GM12878 (cell line): Measurements from ENCODE around the gene HS3ST1. TPM values are rescaled to one million over a fixed set of nuclear protein-coding genes. Genes with fewer than 3 reads are reported as not detected.

Source experiments
- ATAC-seq: fragments of 200-7000 bp; cut with Tn5 transposase; 3 replicates; pipeline ENCODE4 v1.9.1; 2020; ENCODE audit warnings: mild to moderate bottlenecking, moderate library complexity
- BruUV-seq: library from RNA; stranded (reverse); fragments of 400-500 nt; replicated peaks from 2 replicates; lab custom pipeline; 2021; lab: Mats Ljungman, UMichigan
- CTCF ChIA-PET: fragments of 300-600 bp; sonication (Branson Sonifier 250); formaldehyde crosslinking; extraction: SDS; loops from one replicate; lab custom pipeline; 2021; ENCODE audit warnings: inconsistent platforms; lab: Yijun Ruan, JAX
- POLR2A ChIA-PET: fragments of 350-600 bp; formaldehyde crosslinking; extraction: SDS; loops from one replicate; lab custom pipeline; 2021; ENCODE audit warnings: inconsistent platforms; lab: Charles Lee
- RAD21 ChIA-PET: fragments of 300-600 bp; sonication (Branson Sonifier 250); formaldehyde crosslinking; loops from one replicate; lab custom pipeline; 2023; ENCODE audit warnings: antibody characterized with exemption; ENCODE audit not compliant: unreplicated experiment; lab: Charles Lee
- SMC1A ChIA-PET: fragments of 300-600 bp; sonication (Branson Sonifier 250); formaldehyde crosslinking; loops from one replicate; lab custom pipeline; 2023; ENCODE audit not compliant: unreplicated experiment, uncharacterized antibody; lab: Charles Lee
- DNase-seq: peaks from one replicate; pipeline ENCODE4 v3.0.0-alpha.2; 2011; ENCODE audit warnings: low read depth, low spot score
- FAIRE-seq: peaks from 3 replicates; lab custom pipeline; 2011; peaks lifted over from hg19 to GRCh38; lab: Jason Lieb, UNC
- H2AFZ ChIP-seq: 2 replicates; pipeline ENCODE4 v1.6.0; 2011; ENCODE audit warnings: low read depth, low read length, control low read depth; ENCODE audit not compliant: control insufficient read depth
- H3K27ac ChIP-seq: 2 replicates; pipeline ENCODE4 v1.5.1; 2011; ENCODE audit warnings: control low read depth; ENCODE audit not compliant: control insufficient read depth, insufficient read depth
- H3K27me3 ChIP-seq, 2 experiments: replicated peaks in 1 of 2; 2 replicates each; pipeline versions ENCODE4 v1.6.0 to v1.6.1; 2011; ENCODE audit warnings: low read length in 1 of 2; ENCODE audit not compliant: control insufficient read depth in 2 of 2, insufficient read depth in 2 of 2
- H3K36me3 ChIP-seq, 2 experiments: 2 replicates each; pipeline ENCODE4 v1.5.1; 2011; ENCODE audit warnings: low read length in 1 of 2; ENCODE audit not compliant: control insufficient read depth in 2 of 2, insufficient read depth in 2 of 2
- H3K4me1 ChIP-seq: 2 replicates; pipeline ENCODE4 v1.6.1; 2011; ENCODE audit warnings: mild to moderate bottlenecking, low read length, moderate library complexity, mixed read lengths; ENCODE audit not compliant: control insufficient read depth, insufficient read depth
- H3K4me2 ChIP-seq: 2 replicates; pipeline ENCODE4 v1.6.0; 2011; ENCODE audit warnings: control low read depth; ENCODE audit not compliant: control insufficient read depth, insufficient read depth
- H3K4me3 ChIP-seq: fragments of 200-600 bp; sonication (generic); 2 replicates; pipeline ENCODE4 v1.5.1; 2016
- H3K79me2 ChIP-seq: 2 replicates; pipeline ENCODE4 v1.6.0; 2011; ENCODE audit warnings: low read length; ENCODE audit not compliant: control insufficient read depth, insufficient read depth
- H3K9ac ChIP-seq: 2 replicates; pipeline ENCODE4 v1.8.0; 2011; ENCODE audit warnings: low read length, control low read depth, mixed read lengths; ENCODE audit not compliant: control insufficient read depth, insufficient read depth
- H3K9me3 ChIP-seq: replicated peaks from 3 replicates; pipeline ENCODE4 v1.5.1; 2011; ENCODE audit warnings: mild to moderate bottlenecking, low read length; ENCODE audit not compliant: control insufficient read depth, insufficient read depth
- H4K20me1 ChIP-seq: 2 replicates; pipeline ENCODE4 v1.6.0; 2011; ENCODE audit not compliant: control insufficient read depth, insufficient read depth
- BACH1 ChIP-seq: fragments of 450-650 bp; IDR thresholded peaks from 2 replicates; pipeline ENCODE4 v1.6.1; 2017; ENCODE audit warnings: mild to moderate bottlenecking, borderline replicate concordance
- BCL11A ChIP-seq: IDR thresholded peaks from 2 replicates; pipeline ENCODE4 v1.6.1; 2011; ENCODE audit warnings: low read depth, low read length
- BRCA1 ChIP-seq: IDR thresholded peaks from 2 replicates; pipeline ENCODE4 v1.6.1; 2011; ENCODE audit warnings: low read depth, low read length, improper control_type of control experiment
- CBX3 ChIP-seq: fragments of 200-600 bp; sonication (generic); IDR thresholded peaks from 2 replicates; pipeline ENCODE4 v1.6.1; 2016; ENCODE audit warnings: low read depth, borderline replicate concordance
- MAX ChIP-seq: IDR thresholded peaks from 2 replicates; pipeline ENCODE4 v1.6.1; 2012; ENCODE audit warnings: low read depth, low read length, improper control_type of control experiment
- PAX8 ChIP-seq: fragments of 450-650 bp; IDR thresholded peaks from 2 replicates; pipeline ENCODE4 v1.6.1; 2017; ENCODE audit warnings: mild to moderate bottlenecking, moderate library complexity
- RCOR1 ChIP-seq: conservative IDR thresholded peaks from 2 replicates; pipeline ENCODE4 v1.6.1; 2012; ENCODE audit warnings: low read depth, low read length, improper control_type of control experiment
- SMAD1 ChIP-seq: fragments of 450-650 bp; IDR thresholded peaks from 2 replicates; pipeline ENCODE4 v1.6.1; 2018; ENCODE audit warnings: mild to moderate bottlenecking, low read depth; ENCODE audit not compliant: partially characterized antibody
- ZBED1 ChIP-seq: IDR thresholded peaks from 2 replicates; pipeline ENCODE4 v1.6.1; 2016; ENCODE audit warnings: borderline replicate concordance
- ZNF622 ChIP-seq: fragments of 450-650 bp; IDR thresholded peaks from 2 replicates; pipeline ENCODE4 v1.6.1; 2017; ENCODE audit warnings: mild to moderate bottlenecking, inconsistent platforms
- WGBS: methylation state at CpG from one replicate; pipeline ENCODE4 v1.1.6; 2016; ENCODE audit warnings: low lambda C conversion rate; ENCODE audit not compliant: insufficient replicate concordance, insufficient coverage; ENCODE audit errors: missing lambda C conversion rate; 5-methylcytosine and 5-hydroxymethylcytosine counted together
- in situ Hi-C: fragments of 300-500 bp; cut with MboI; formaldehyde crosslinking; loops from 9 replicates; pipeline ENCODE4 v1.14.3; 2018; ENCODE audit warnings: mixed read lengths
- intact Hi-C: fragments of 100-400 bp; cut with micrococcal nuclease; formaldehyde crosslinking; loops from one replicate; pipeline ENCODE4 v1.14.2; 2022; ENCODE audit not compliant: unreplicated experiment
- polyA plus RNA-seq, 11 experiments: library from polyadenylated mRNA; depleted of rRNA in 4 of 11; unstranded in 6 of 11; stranded (reverse) in 5 of 11; fragments of >200 nt; fragmentation: Nextera tagmentation in 4 of 11; fragmentation: Illumina TruSeq in 1 of 11; extraction: Ambion mirVana in 4 of 11; extraction: Trizol in 1 of 11; gene quantifications; 1 replicate in 1 of 11; 2 replicates in 10 of 11; pipeline versions ENCODE4 v1.2.1 to v1.2.3, GENCODE V29; 2011 to 2016; ENCODE audit warnings: inconsistent platforms in 2 of 11, missing spikeins in 2 of 11, low read depth in 1 of 11
- total RNA-seq, 4 experiments: library from RNA; depleted of rRNA in 3 of 4; stranded (reverse); fragments of >200 nt in 3 of 4; fragmentation: Illumina TruSeq in 1 of 4; extraction: Trizol in 1 of 4; gene quantifications; 2 replicates each; pipeline versions ENCODE4 v1.2.1 to v1.2.3, GENCODE V29; 2013 to 2021
- TF ChIP-seq, protein P1 (sequence below): fragments of 450-650 bp; IDR thresholded peaks from 2 replicates; pipeline ENCODE4 v1.6.1; 2016; ENCODE audit warnings: mild to moderate bottlenecking, moderate library complexity, borderline replicate concordance
- TF ChIP-seq, protein P2 (sequence below): IDR thresholded peaks from 2 replicates; pipeline ENCODE4 v1.6.1; 2012; ENCODE audit warnings: low read depth, low read length, improper control_type of control experiment

The HS3ST1 gene
- total and polyA plus RNA-seq, 10 of the 15 experiments (the other 5 are each of a cell fraction or from before 2014, with no cell fraction given) = 0.03 to 0.65 (median 0.13) TPM

DNA sequence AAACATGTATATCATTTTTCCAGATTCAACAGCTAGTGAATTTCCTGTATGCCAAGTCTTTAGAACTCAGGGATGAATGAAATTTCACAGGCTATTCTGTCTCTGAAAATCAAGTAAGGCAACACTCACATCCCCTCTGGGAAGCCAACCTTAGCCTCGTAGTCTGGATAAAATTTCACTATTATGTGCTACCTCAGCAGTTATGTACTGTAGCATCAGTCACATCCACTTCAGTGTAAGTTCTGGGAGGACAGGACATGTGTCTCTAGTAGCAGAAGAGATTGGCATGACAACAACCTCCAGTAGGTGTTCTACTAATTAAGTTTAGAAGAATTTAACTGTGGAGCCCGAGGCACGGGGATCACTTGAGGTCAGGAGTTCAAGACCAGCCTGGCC, 42.4 kb upstream of the HS3ST1 start:
- H3K27ac ChIP-seq = peak overlapping the region; percentile 72
- peaks cover 31% of the 10 kb centered on the region for H3K4me1 ChIP-seq
- BruUV-seq = no TSS peak
- peak overlapping the region; percentile 28 for H3K4me2 ChIP-seq
- CTCF ChIA-PET = interaction anchor here (0.8 to 1.3 kb wide), 3 partner anchors 10 to 509 kb away, joined by 3 read pairs; no protein-coding TSS in a partner anchor
- no peaks in the 10 kb centered on the region for H4K20me1 ChIP-seq
- H2AFZ ChIP-seq = no peak overlapping the region
- no peak for TF ChIP-seq PAX8
- TF ChIP-seq MAX = no peak
- TF ChIP-seq BACH1 = no peak
- no peak for TF ChIP-seq CBX3
- no peak for TF ChIP-seq BRCA1
- TF ChIP-seq, protein P1, sequence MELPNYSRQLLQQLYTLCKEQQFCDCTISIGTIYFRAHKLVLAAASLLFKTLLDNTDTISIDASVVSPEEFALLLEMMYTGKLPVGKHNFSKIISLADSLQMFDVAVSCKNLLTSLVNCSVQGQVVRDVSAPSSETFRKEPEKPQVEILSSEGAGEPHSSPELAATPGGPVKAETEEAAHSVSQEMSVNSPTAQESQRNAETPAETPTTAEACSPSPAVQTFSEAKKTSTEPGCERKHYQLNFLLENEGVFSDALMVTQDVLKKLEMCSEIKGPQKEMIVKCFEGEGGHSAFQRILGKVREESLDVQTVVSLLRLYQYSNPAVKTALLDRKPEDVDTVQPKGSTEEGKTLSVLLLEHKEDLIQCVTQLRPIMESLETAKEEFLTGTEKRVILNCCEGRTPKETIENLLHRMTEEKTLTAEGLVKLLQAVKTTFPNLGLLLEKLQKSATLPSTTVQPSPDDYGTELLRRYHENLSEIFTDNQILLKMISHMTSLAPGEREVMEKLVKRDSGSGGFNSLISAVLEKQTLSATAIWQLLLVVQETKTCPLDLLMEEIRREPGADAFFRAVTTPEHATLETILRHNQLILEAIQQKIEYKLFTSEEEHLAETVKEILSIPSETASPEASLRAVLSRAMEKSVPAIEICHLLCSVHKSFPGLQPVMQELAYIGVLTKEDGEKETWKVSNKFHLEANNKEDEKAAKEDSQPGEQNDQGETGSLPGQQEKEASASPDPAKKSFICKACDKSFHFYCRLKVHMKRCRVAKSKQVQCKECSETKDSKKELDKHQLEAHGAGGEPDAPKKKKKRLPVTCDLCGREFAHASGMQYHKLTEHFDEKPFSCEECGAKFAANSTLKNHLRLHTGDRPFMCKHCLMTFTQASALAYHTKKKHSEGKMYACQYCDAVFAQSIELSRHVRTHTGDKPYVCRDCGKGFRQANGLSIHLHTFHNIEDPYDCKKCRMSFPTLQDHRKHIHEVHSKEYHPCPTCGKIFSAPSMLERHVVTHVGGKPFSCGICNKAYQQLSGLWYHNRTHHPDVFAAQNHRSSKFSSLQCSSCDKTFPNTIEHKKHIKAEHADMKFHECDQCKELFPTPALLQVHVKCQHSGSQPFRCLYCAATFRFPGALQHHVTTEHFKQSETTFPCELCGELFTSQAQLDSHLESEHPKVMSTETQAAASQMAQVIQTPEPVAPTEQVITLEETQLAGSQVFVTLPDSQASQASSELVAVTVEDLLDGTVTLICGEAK = no peak
- TF ChIP-seq RCOR1 = no peak
- TF ChIP-seq SMAD1 = no peak
- TF ChIP-seq BCL11A = no peak
- TF ChIP-seq ZNF622 = no peak
- TF ChIP-seq, protein P2, sequence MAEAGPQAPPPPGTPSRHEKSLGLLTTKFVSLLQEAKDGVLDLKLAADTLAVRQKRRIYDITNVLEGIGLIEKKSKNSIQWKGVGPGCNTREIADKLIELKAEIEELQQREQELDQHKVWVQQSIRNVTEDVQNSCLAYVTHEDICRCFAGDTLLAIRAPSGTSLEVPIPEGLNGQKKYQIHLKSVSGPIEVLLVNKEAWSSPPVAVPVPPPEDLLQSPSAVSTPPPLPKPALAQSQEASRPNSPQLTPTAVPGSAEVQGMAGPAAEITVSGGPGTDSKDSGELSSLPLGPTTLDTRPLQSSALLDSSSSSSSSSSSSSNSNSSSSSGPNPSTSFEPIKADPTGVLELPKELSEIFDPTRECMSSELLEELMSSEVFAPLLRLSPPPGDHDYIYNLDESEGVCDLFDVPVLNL = no peak
- no peak for TF ChIP-seq ZBED1
- H3K4me3 ChIP-seq = 0 out of 2 replicates have a peak overlapping the region, but pooled peaks have one; percentile 11
- RAD21 ChIA-PET = no interaction called here
- H3K79me2 ChIP-seq = no peaks in the 10 kb centered on the region
- POLR2A ChIA-PET = no interaction called here
- H3K27me3 ChIP-seq = no peaks in the 10 kb centered on the region
- intact Hi-C loops = no loop called here
- ATAC-seq = peak; percentile 9; the same call in 2 of the 3 replicates
- H3K36me3 ChIP-seq = no peaks in the 10 kb centered on the region
- DNase-seq = no peak
- H3K9me3 ChIP-seq = no peaks in the 10 kb centered on the region
- FAIRE-seq = no peak
- WGBS = 78% methylated on average over 3 of the region's 3 CpGs
- in situ Hi-C loops = no loop called here
- no peak overlapping the region for H3K9ac ChIP-seq
- SMC1A ChIA-PET = no interaction called here
